WTC11 (cell line): ENCODE results near the gene SALL4.

Experiments used
- ATF1 ChIP-seq: sonication (generic); formaldehyde crosslinking; IDR thresholded peaks from 2 replicates; pipeline ENCODE4 v1.8.1; 2023; ENCODE audit warnings: mild to moderate bottlenecking, moderate library complexity, missing genetic modification reagents
- JUN ChIP-seq: sonication (generic); formaldehyde crosslinking; IDR thresholded peaks from 2 replicates; pipeline ENCODE4 v1.8.0; 2023; ENCODE audit warnings: mild to moderate bottlenecking, missing genetic modification reagents
- NFYB ChIP-seq: sonication (generic); formaldehyde crosslinking; conservative IDR thresholded peaks from 2 replicates; pipeline ENCODE4 v1.8.0; 2022; ENCODE audit warnings: low read depth, missing genetic modification reagents
- NR2C2 ChIP-seq: sonication (generic); formaldehyde crosslinking; IDR thresholded peaks from 2 replicates; pipeline ENCODE4 v1.8.0; 2022; ENCODE audit warnings: mild to moderate bottlenecking, missing genetic modification reagents
- NR3C1 ChIP-seq: sonication (generic); formaldehyde crosslinking; conservative IDR thresholded peaks from 2 replicates; pipeline ENCODE4 v1.8.1; 2023; ENCODE audit warnings: low read depth, mild to moderate bottlenecking, missing genetic modification reagents
- SMAD3 ChIP-seq: sonication (generic); formaldehyde crosslinking; IDR thresholded peaks from 2 replicates; pipeline ENCODE4 v1.8.0; 2022; ENCODE audit warnings: missing genetic modification reagents, mild to moderate bottlenecking, borderline replicate concordance
- TF ChIP-seq, protein P1 (sequence below): sonication (generic); formaldehyde crosslinking; IDR thresholded peaks from 2 replicates; pipeline ENCODE4 v1.8.1; 2023; ENCODE audit warnings: mild to moderate bottlenecking, missing genetic modification reagents, moderate library complexity
- TF ChIP-seq, protein P2 (sequence below): fragments of 200-600 bp; IDR thresholded peaks from 2 replicates; pipeline ENCODE4 v1.8.0; 2022; ENCODE audit warnings: antibody characterized with exemption
- TF ChIP-seq, protein P3 (sequence below): sonication (generic); formaldehyde crosslinking; IDR thresholded peaks from 2 replicates; pipeline ENCODE4 v1.8.1; 2022; ENCODE audit warnings: low read depth, mild to moderate bottlenecking, moderate library complexity, missing genetic modification reagents, borderline replicate concordance
- TF ChIP-seq, protein P4 (sequence below): sonication (generic); formaldehyde crosslinking; conservative IDR thresholded peaks from 2 replicates; pipeline ENCODE4 v1.8.1; 2023; ENCODE audit warnings: mild to moderate bottlenecking, low read depth, missing genetic modification reagents, moderate library complexity
- TF ChIP-seq, protein P5 (sequence below): sonication (generic); formaldehyde crosslinking; IDR thresholded peaks from 2 replicates; pipeline ENCODE4 v1.8.0; 2023; ENCODE audit warnings: missing genetic modification reagents, mild to moderate bottlenecking, borderline replicate concordance
- TF ChIP-seq, protein P6 (sequence below): sonication (generic); formaldehyde crosslinking; IDR thresholded peaks from 2 replicates; pipeline ENCODE4 v1.8.0; 2022; ENCODE audit warnings: mild to moderate bottlenecking, missing genetic modification reagents

DNA sequence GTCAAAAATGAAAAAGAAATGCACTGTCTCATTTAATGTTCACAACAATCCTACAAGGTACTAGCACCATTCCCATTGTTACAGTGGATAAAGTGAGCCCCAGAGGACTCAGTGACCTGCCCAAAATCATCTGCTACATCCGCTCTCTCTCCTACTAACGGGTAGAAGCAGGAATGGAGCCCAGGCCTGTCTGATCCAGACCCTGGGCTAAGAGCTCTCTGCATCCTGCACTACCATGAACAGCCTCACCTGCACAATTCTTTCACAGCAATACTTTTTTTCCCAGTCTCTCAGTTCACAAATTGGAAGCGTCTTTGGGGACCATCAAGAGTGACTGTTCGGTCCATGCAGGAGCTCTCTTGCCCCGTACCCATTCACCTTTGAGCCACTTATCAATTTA is 65.4 kb downstream of the SALL4 start:
- no peak for TF ChIP-seq SMAD3 (CRISPR knock-in tag)
- TF ChIP-seq, protein P1, sequence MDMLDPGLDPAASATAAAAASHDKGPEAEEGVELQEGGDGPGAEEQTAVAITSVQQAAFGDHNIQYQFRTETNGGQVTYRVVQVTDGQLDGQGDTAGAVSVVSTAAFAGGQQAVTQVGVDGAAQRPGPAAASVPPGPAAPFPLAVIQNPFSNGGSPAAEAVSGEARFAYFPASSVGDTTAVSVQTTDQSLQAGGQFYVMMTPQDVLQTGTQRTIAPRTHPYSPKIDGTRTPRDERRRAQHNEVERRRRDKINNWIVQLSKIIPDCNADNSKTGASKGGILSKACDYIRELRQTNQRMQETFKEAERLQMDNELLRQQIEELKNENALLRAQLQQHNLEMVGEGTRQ (CRISPR knock-in tag) = no peak
- TF ChIP-seq NR2C2 (CRISPR knock-in tag) = no peak
- no peak for TF ChIP-seq ATF1 (CRISPR knock-in tag)
- TF ChIP-seq, protein P2, sequence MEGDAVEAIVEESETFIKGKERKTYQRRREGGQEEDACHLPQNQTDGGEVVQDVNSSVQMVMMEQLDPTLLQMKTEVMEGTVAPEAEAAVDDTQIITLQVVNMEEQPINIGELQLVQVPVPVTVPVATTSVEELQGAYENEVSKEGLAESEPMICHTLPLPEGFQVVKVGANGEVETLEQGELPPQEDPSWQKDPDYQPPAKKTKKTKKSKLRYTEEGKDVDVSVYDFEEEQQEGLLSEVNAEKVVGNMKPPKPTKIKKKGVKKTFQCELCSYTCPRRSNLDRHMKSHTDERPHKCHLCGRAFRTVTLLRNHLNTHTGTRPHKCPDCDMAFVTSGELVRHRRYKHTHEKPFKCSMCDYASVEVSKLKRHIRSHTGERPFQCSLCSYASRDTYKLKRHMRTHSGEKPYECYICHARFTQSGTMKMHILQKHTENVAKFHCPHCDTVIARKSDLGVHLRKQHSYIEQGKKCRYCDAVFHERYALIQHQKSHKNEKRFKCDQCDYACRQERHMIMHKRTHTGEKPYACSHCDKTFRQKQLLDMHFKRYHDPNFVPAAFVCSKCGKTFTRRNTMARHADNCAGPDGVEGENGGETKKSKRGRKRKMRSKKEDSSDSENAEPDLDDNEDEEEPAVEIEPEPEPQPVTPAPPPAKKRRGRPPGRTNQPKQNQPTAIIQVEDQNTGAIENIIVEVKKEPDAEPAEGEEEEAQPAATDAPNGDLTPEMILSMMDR = no peak
- TF ChIP-seq JUN = no peak
- TF ChIP-seq, protein P3, sequence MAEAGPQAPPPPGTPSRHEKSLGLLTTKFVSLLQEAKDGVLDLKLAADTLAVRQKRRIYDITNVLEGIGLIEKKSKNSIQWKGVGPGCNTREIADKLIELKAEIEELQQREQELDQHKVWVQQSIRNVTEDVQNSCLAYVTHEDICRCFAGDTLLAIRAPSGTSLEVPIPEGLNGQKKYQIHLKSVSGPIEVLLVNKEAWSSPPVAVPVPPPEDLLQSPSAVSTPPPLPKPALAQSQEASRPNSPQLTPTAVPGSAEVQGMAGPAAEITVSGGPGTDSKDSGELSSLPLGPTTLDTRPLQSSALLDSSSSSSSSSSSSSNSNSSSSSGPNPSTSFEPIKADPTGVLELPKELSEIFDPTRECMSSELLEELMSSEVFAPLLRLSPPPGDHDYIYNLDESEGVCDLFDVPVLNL (CRISPR knock-in tag) = no peak
- TF ChIP-seq NFYB (CRISPR knock-in tag) = no peak
- TF ChIP-seq, protein P4, sequence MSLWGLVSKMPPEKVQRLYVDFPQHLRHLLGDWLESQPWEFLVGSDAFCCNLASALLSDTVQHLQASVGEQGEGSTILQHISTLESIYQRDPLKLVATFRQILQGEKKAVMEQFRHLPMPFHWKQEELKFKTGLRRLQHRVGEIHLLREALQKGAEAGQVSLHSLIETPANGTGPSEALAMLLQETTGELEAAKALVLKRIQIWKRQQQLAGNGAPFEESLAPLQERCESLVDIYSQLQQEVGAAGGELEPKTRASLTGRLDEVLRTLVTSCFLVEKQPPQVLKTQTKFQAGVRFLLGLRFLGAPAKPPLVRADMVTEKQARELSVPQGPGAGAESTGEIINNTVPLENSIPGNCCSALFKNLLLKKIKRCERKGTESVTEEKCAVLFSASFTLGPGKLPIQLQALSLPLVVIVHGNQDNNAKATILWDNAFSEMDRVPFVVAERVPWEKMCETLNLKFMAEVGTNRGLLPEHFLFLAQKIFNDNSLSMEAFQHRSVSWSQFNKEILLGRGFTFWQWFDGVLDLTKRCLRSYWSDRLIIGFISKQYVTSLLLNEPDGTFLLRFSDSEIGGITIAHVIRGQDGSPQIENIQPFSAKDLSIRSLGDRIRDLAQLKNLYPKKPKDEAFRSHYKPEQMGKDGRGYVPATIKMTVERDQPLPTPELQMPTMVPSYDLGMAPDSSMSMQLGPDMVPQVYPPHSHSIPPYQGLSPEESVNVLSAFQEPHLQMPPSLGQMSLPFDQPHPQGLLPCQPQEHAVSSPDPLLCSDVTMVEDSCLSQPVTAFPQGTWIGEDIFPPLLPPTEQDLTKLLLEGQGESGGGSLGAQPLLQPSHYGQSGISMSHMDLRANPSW (CRISPR knock-in tag) = no peak
- TF ChIP-seq NR3C1 (CRISPR knock-in tag) = no peak
- TF ChIP-seq, protein P5, sequence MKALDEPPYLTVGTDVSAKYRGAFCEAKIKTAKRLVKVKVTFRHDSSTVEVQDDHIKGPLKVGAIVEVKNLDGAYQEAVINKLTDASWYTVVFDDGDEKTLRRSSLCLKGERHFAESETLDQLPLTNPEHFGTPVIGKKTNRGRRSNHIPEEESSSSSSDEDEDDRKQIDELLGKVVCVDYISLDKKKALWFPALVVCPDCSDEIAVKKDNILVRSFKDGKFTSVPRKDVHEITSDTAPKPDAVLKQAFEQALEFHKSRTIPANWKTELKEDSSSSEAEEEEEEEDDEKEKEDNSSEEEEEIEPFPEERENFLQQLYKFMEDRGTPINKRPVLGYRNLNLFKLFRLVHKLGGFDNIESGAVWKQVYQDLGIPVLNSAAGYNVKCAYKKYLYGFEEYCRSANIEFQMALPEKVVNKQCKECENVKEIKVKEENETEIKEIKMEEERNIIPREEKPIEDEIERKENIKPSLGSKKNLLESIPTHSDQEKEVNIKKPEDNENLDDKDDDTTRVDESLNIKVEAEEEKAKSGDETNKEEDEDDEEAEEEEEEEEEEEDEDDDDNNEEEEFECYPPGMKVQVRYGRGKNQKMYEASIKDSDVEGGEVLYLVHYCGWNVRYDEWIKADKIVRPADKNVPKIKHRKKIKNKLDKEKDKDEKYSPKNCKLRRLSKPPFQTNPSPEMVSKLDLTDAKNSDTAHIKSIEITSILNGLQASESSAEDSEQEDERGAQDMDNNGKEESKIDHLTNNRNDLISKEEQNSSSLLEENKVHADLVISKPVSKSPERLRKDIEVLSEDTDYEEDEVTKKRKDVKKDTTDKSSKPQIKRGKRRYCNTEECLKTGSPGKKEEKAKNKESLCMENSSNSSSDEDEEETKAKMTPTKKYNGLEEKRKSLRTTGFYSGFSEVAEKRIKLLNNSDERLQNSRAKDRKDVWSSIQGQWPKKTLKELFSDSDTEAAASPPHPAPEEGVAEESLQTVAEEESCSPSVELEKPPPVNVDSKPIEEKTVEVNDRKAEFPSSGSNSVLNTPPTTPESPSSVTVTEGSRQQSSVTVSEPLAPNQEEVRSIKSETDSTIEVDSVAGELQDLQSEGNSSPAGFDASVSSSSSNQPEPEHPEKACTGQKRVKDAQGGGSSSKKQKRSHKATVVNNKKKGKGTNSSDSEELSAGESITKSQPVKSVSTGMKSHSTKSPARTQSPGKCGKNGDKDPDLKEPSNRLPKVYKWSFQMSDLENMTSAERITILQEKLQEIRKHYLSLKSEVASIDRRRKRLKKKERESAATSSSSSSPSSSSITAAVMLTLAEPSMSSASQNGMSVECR (CRISPR knock-in tag) = no peak
- TF ChIP-seq, protein P6, sequence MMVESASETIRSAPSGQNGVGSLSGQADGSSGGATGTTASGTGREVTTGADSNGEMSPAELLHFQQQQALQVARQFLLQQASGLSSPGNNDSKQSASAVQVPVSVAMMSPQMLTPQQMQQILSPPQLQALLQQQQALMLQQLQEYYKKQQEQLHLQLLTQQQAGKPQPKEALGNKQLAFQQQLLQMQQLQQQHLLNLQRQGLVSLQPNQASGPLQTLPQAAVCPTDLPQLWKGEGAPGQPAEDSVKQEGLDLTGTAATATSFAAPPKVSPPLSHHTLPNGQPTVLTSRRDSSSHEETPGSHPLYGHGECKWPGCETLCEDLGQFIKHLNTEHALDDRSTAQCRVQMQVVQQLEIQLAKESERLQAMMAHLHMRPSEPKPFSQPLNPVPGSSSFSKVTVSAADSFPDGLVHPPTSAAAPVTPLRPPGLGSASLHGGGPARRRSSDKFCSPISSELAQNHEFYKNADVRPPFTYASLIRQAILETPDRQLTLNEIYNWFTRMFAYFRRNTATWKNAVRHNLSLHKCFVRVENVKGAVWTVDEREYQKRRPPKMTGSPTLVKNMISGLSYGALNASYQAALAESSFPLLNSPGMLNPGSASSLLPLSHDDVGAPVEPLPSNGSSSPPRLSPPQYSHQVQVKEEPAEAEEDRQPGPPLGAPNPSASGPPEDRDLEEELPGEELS = no peak
